ENCODE data around the gene LGR6.

Gene LGR6

GRCh38 chr1:202201266-202201665, 7.7 kb downstream of the LGR6 start:
- DNase-seq, result peak in 1 of 2 donors; percentile 48

- no peak for DNase-seq
These were observed 8.4 kb downstream of the LGR6 start for GRCh38 chr1:202201971-202202370.

- DNase-seq, result no peak
These were observed 9.0 kb downstream of the LGR6 start for GRCh38 chr1:202202500-202203168.

GRCh38 chr1:202203238-202204039, 9.8 kb downstream of the LGR6 start:
- DNase-seq, result peak; percentile 27 to 43

GRCh38 chr1:202204065-202204464, 10.5 kb downstream of the LGR6 start:
- no peak for DNase-seq

GRCh38 chr1:202205523-202206190, 12.1 kb downstream of the LGR6 start:
- no peak for DNase-seq

- no peak for DNase-seq
These were observed 13.7 kb downstream of the LGR6 start for GRCh38 chr1:202207292-202207691.

- DNase-seq, result no peak
These were observed 14.8 kb downstream of the LGR6 start for GRCh38 chr1:202208351-202208857.

- no peak for DNase-seq
These were observed 16.8 kb downstream of the LGR6 start for GRCh38 chr1:202210385-202210784.

- DNase-seq, result no peak
These were observed 17.4 kb downstream of the LGR6 start for GRCh38 chr1:202210969-202211368.

- DNase-seq, result no peak
These were observed 19.2 kb downstream of the LGR6 start for GRCh38 chr1:202212787-202213186.

GRCh38 chr1:202213361-202214088, 19.9 kb downstream of the LGR6 start:
- no peak for DNase-seq

GRCh38 chr1:202214089-202214843, 20.7 kb downstream of the LGR6 start:
- DNase-seq, result no peak

- DNase-seq, result no peak
These were observed 22.0 kb downstream of the LGR6 start for GRCh38 chr1:202215472-202216130.

- no peak for DNase-seq
These were observed 23.1 kb downstream of the LGR6 start for GRCh38 chr1:202216691-202217090.

GRCh38 chr1:202217516-202217915, 23.9 kb downstream of the LGR6 start:
- no peak for DNase-seq

- DNase-seq, result no peak
These were observed 24.4 kb downstream of the LGR6 start for GRCh38 chr1:202217951-202218350.

- DNase-seq, result no peak
These were observed 27.1 kb downstream of the LGR6 start for GRCh38 chr1:202220733-202221132.

GRCh38 chr1:202221911-202222909, 28.6 kb downstream of the LGR6 start:
- no peak for DNase-seq
